ENCODE results near the gene ABTB1.

DNA sequence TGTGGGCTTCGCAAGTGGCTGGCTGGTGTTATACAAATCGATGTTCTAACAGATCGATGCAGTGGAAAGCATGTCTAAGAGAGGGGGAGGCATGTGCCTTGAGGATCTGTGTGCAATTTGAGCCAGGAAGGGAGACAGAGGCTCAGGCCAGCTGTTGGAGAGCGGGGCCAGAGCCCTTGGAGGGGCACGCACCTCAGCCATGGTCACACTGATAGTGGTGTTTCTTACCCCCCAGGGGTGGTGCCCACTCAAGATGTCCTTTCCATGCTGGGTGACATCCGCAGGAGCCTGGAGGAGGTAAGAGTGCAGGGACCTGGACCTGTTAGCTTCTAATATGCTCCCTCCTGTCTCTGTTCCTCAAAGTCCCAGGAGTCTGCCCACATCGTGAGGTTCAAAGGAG lies 3.8 kb upstream of the ABTB1 start:
- TF ChIP-seq POLR2A (IDR thresholded peaks at IDR 0.05; ENCODE audit: low read depth, low read length) (no peak), TAF1 (IDR thresholded peaks at IDR 0.05; ENCODE audit: low read depth, low read length) (no peak), PAX5 (IDR thresholded peaks at IDR 0.05; ENCODE audit: insufficient read depth, low read length, severe bottlenecking) (no peak)

Data from GM12891 (cell line).